HepG2 (cell line): ENCODE results near the gene PLCG2. TPM values are rescaled to one million over a fixed set of nuclear protein-coding genes. Genes with fewer than 3 reads are reported as not detected.

ENCODE experiments used
- ATAC-seq: fragments of 200-7000 bp; cut with Tn5 transposase; 3 replicates; pipeline ENCODE4 v1.9.1; 2020; ENCODE audit warnings: mild to moderate bottlenecking, moderate library complexity
- BruUV-seq: library from RNA; stranded (reverse); fragments of 400-500 nt; replicated peaks from 2 replicates; lab custom pipeline; 2021; lab: Mats Ljungman, UMichigan
- CTCF ChIA-PET: fragments of 300-600 bp; formaldehyde crosslinking; extraction: SDS; loops from one replicate; lab custom pipeline; 2021; ENCODE audit warnings: low total read pairs, inconsistent platforms, low intra/inter-chr PET ratio; lab: Yijun Ruan, JAX
- POLR2A ChIA-PET: fragments of 350-600 bp; sonication (Branson Sonifier 250); formaldehyde crosslinking; loops from one replicate; lab custom pipeline; 2020; ENCODE audit warnings: antibody characterized with exemption, inconsistent platforms; lab: Yijun Ruan, JAX
- DNase-seq: peaks from one replicate; pipeline ENCODE4 v3.0.0-alpha.2; 2015; ENCODE audit warnings: low spot score
- FAIRE-seq: peaks from 3 replicates; lab custom pipeline; 2011; peaks lifted over from hg19 to GRCh38; lab: Jason Lieb, UNC
- H2AFZ ChIP-seq: one replicate; pipeline ENCODE4 v1.6.1; 2011; ENCODE audit warnings: low read length, inconsistent platforms
- H3K27ac ChIP-seq: fragments of 300-600 bp; 3 replicates; pipeline ENCODE4 v1.8.0; 2011; ENCODE audit warnings: mixed run types, mild to moderate bottlenecking, mixed read lengths, low read length, inconsistent platforms; ENCODE audit not compliant: insufficient read depth; ENCODE audit errors: extremely low read length
- H3K27me3 ChIP-seq, 2 experiments: fragments of 200-600 bp in 1 of 2; 2 replicates in 1 of 2; 3 replicates in 1 of 2; pipeline versions ENCODE4 v1.6.0 to v1.8.0; 2011; ENCODE audit warnings: low read length in 2 of 2, mild to moderate bottlenecking in 2 of 2, moderate library complexity in 2 of 2, inconsistent platforms in 1 of 2; ENCODE audit not compliant: insufficient read depth in 2 of 2, control insufficient read depth in 1 of 2
- H3K36me3 ChIP-seq, 2 experiments: fragments of 200-600 bp in 1 of 2; replicated peaks in 1 of 2; 2 replicates in 1 of 2; 3 replicates in 1 of 2; pipeline versions ENCODE4 v1.5.1 to v1.8.0; 2011; ENCODE audit warnings: low read length in 2 of 2, inconsistent platforms in 1 of 2; ENCODE audit not compliant: insufficient read depth in 2 of 2, control insufficient read depth in 1 of 2
- H3K4me1 ChIP-seq: 2 replicates; pipeline ENCODE4 v1.5.1; 2012; ENCODE audit warnings: low read length, inconsistent platforms; ENCODE audit not compliant: insufficient read depth
- H3K4me2 ChIP-seq: 2 replicates; pipeline ENCODE4 v1.6.0; 2011; ENCODE audit warnings: low read depth, low read length, inconsistent platforms
- H3K4me3 ChIP-seq, 3 experiments: fragments of 200-600 bp in 1 of 3; sonication (generic), shearing (Covaris generic) in 1 of 3; replicated peaks in 1 of 3; 2 replicates each; pipeline ENCODE4 v1.5.1; 2011 to 2016; ENCODE audit warnings: low read length in 3 of 3, inconsistent platforms in 2 of 3, low read depth in 2 of 3, mild to moderate bottlenecking in 2 of 3, control low read depth in 1 of 3, mixed read lengths in 1 of 3; ENCODE audit not compliant: insufficient read depth in 1 of 3
- H3K79me2 ChIP-seq: one replicate; pipeline ENCODE4 v1.6.1; 2011; ENCODE audit warnings: low read length, inconsistent platforms; ENCODE audit not compliant: insufficient read depth
- H3K9ac ChIP-seq: 2 replicates; pipeline ENCODE4 v1.6.0; 2011; ENCODE audit warnings: mild to moderate bottlenecking, low read depth, low read length, inconsistent platforms; ENCODE audit not compliant: insufficient read depth
- H3K9me3 ChIP-seq: 2 replicates; pipeline ENCODE4 v1.5.1; 2012; ENCODE audit warnings: mild to moderate bottlenecking, low read length
- H4K20me1 ChIP-seq: 2 replicates; pipeline ENCODE4 v1.6.0; 2011; ENCODE audit warnings: inconsistent platforms, mild to moderate bottlenecking, low read length, moderate library complexity; ENCODE audit not compliant: insufficient read depth
- CTCF ChIP-seq: sonication (generic); formaldehyde crosslinking; IDR thresholded peaks from 2 replicates; pipeline ENCODE4 v1.5.0; 2020; ENCODE audit warnings: mild to moderate bottlenecking, missing genetic modification reagents, moderate library complexity
- EHMT2 ChIP-seq: fragments of 200-600 bp; sonication (generic); IDR thresholded peaks from 2 replicates; pipeline ENCODE4 v1.7.0; 2017; ENCODE audit warnings: antibody characterized with exemption, low read depth, low read length, borderline replicate concordance
- HINFP ChIP-seq: sonication (generic); formaldehyde crosslinking; IDR thresholded peaks from 2 replicates; pipeline ENCODE4 v1.4.0; 2020; ENCODE audit warnings: low read depth, mild to moderate bottlenecking, missing genetic modification reagents
- PAWR ChIP-seq: sonication (generic); formaldehyde crosslinking; IDR thresholded peaks from 2 replicates; pipeline ENCODE4 v1.4.0; 2020; ENCODE audit warnings: missing genetic modification reagents, mild to moderate bottlenecking, borderline replicate concordance
- PHF5A ChIP-seq: IDR thresholded peaks from one replicate; pipeline ENCODE4 v1.6.1; 2018; ENCODE audit warnings: low read depth, missing genetic modification reagents; ENCODE audit not compliant: unreplicated experiment
- ZNF317 ChIP-seq: sonication (generic); formaldehyde crosslinking; IDR thresholded peaks from 2 replicates; pipeline ENCODE4 v1.5.0; 2020; ENCODE audit warnings: mild to moderate bottlenecking, missing genetic modification reagents
- ZNF547 ChIP-seq: sonication (generic); formaldehyde crosslinking; IDR thresholded peaks from 2 replicates; pipeline ENCODE4 v1.5.1; 2020; ENCODE audit warnings: mild to moderate bottlenecking, missing genetic modification reagents
- ZNF646 ChIP-seq: sonication (generic); formaldehyde crosslinking; IDR thresholded peaks from 2 replicates; pipeline ENCODE4 v1.9.0; 2021; ENCODE audit warnings: mild to moderate bottlenecking, missing genetic modification reagents
- WGBS: methylation state at CpG from one replicate; pipeline ENCODE4 v1.1.6; 2017; ENCODE audit warnings: low lambda C conversion rate; 5-methylcytosine and 5-hydroxymethylcytosine counted together
- in situ Hi-C: cut with HindIII; loops from 2 replicates; pipeline ENCODE4 v1.10.0; 2017; ENCODE audit warnings: low pct_unique_long_range_greater_than_20kb; ENCODE audit not compliant: extremely low pct_ligation_motif_present
- intact Hi-C: fragments of 100-400 bp; cut with micrococcal nuclease; formaldehyde crosslinking; loops from one replicate; pipeline ENCODE4 v1.10.0; 2022; ENCODE audit not compliant: unreplicated experiment
- polyA plus RNA-seq, 8 experiments: library from polyadenylated mRNA; depleted of rRNA in 3 of 8; stranded (reverse) in 7 of 8; unstranded in 1 of 8; fragments of >200 nt; fragmentation: Illumina TruSeq in 4 of 8; extraction: Trizol in 4 of 8; gene quantifications; 2 replicates each; pipeline versions ENCODE4 v1.2.1 to v1.2.3, GENCODE V29; 2011 to 2016; ENCODE audit warnings: low read depth in 4 of 8, missing spikeins in 1 of 8, mixed read lengths in 1 of 8; ENCODE audit not compliant: insufficient read depth in 1 of 8
- total RNA-seq, 5 experiments: library from RNA; depleted of rRNA; stranded (reverse); fragments of >200 nt; fragmentation: Illumina TruSeq; extraction: Trizol; gene quantifications; 2 replicates each; pipeline ENCODE4 v1.2.3, GENCODE V29; 2016; ENCODE audit warnings: low read depth in 1 of 5

PLCG2 gene
- total and polyA plus RNA-seq, 2 of the 13 experiments (the other 11 are each of a cell fraction or from before 2014, with no cell fraction given), result 0.13 to 0.18 TPM

GRCh38 chr16:81879625-81880024, 100.5 kb downstream of the PLCG2 start:
- H3K4me1 ChIP-seq, result no peaks in the 10 kb centered on the region
- no peak overlapping the region for H2AFZ ChIP-seq
- no peaks in the 10 kb centered on the region for H3K36me3 ChIP-seq
- intact Hi-C loops (no loop called here), in situ Hi-C loops (loop anchor here (10.0 kb wide), 1 partner anchor 515 kb away; no protein-coding TSS in a partner anchor)
- no peak overlapping the region for H3K4me3 ChIP-seq
- no TSS peak for BruUV-seq
- no peak overlapping the region for H3K9ac ChIP-seq
- FAIRE-seq (no peak), DNase-seq (no peak), ATAC-seq (peak; percentile 54)
- no peaks in the 10 kb centered on the region for H4K20me1 ChIP-seq
- H3K79me2 ChIP-seq, result no peaks in the 10 kb centered on the region
- 26% methylated on average over 7 of the region's 7 CpGs for WGBS
- H3K27ac ChIP-seq, result no peak overlapping the region
- POLR2A ChIA-PET, result no interaction called here
- CTCF ChIA-PET, result no interaction called here
- no peaks in the 10 kb centered on the region for H3K9me3 ChIP-seq
- H3K27me3 ChIP-seq, result peaks cover 11 to 30% of the 10 kb centered on the region in 2 experiments; a peak in 3 of 5 replicates
- no peak overlapping the region for H3K4me2 ChIP-seq
- peak; percentile 32; the same call in 1 of the 2 replicates for TF ChIP-seq CTCF (CRISPR knock-in tag)
- no peak for TF ChIP-seq EHMT2

GRCh38 chr16:81880816-81881215, 101.7 kb downstream of the PLCG2 start:
- WGBS, result 32% methylated on average over 13 of the region's 13 CpGs
- Histone ChIP-seq H3K79me2 (no peaks in the 10 kb centered on the region), H2AFZ (no peak overlapping the region), H3K27ac (no peak overlapping the region), H3K4me3 (no peak overlapping the region), H3K9ac (no peak overlapping the region), H3K9me3 (no peaks in the 10 kb centered on the region), H3K27me3 (peaks cover 11 to 30% of the 10 kb centered on the region in 2 experiments; a peak in 3 of 5 replicates), H3K4me1 (no peaks in the 10 kb centered on the region), H3K4me2 (no peak overlapping the region), H4K20me1 (no peaks in the 10 kb centered on the region), H3K36me3 (no peaks in the 10 kb centered on the region)
- FAIRE-seq (no peak), DNase-seq (no peak), ATAC-seq (no peak)
- BruUV-seq, result no TSS peak
- POLR2A ChIA-PET, result no interaction called here
- intact Hi-C loops, result no loop called here
- CTCF ChIA-PET, result no interaction called here
- in situ Hi-C loops, result no loop called here
- TF ChIP-seq PAWR (CRISPR knock-in tag), result no peak
- no peak for TF ChIP-seq ZNF317 (CRISPR knock-in tag)
- no peak for TF ChIP-seq PHF5A (CRISPR knock-in tag)
- TF ChIP-seq HINFP (CRISPR knock-in tag), result no peak
- no peak for TF ChIP-seq ZNF547 (CRISPR knock-in tag)
- no peak for TF ChIP-seq ZNF646 (CRISPR knock-in tag)
